H1 (cell line): ENCODE data around the gene GLRX5.

Source experiments
- CTCF ChIP-seq, 3 experiments: IDR thresholded peaks; 1 replicate in 2 of 3; 2 replicates in 1 of 3; pipeline versions ENCODE4 v1.5.1 to v1.6.1; 2011; ENCODE audit warnings: low read length in 3 of 3, mild to moderate bottlenecking in 3 of 3, inconsistent platforms in 2 of 3, low read depth in 1 of 3, moderate library complexity in 1 of 3; ENCODE audit not compliant: insufficient read depth in 1 of 3; ENCODE audit errors: control extremely low read depth in 1 of 3
- GTF2F1 ChIP-seq: IDR thresholded peaks from 2 replicates; pipeline ENCODE4 v1.6.1; 2012; ENCODE audit warnings: low read depth, low read length, improper control_type of control experiment, borderline replicate concordance
- RXRA ChIP-seq: IDR thresholded peaks from 2 replicates; pipeline ENCODE4 v1.6.1; 2011; ENCODE audit warnings: low read depth, mild to moderate bottlenecking, low read length, moderate library complexity; ENCODE audit not compliant: insufficient read depth

GRCh38 chr14:95487669-95488084 is 47.2 kb upstream of the GLRX5 start:
- TF ChIP-seq CTCF (IDR thresholded peaks at IDR 0.05; ENCODE audit: control extremely low read depth in 1 of 3, insufficient read depth in 1 of 3, low read depth in 1 of 3, low read length in 3 of 3): no peak
- no peak for TF ChIP-seq RXRA
- TF ChIP-seq GTF2F1: no peak
